ENCODE results near the gene PRSS16. TPM values are rescaled to one million over a fixed set of nuclear protein-coding genes. Genes with fewer than 3 reads are reported as not detected.

PRSS16 gene, protein sequence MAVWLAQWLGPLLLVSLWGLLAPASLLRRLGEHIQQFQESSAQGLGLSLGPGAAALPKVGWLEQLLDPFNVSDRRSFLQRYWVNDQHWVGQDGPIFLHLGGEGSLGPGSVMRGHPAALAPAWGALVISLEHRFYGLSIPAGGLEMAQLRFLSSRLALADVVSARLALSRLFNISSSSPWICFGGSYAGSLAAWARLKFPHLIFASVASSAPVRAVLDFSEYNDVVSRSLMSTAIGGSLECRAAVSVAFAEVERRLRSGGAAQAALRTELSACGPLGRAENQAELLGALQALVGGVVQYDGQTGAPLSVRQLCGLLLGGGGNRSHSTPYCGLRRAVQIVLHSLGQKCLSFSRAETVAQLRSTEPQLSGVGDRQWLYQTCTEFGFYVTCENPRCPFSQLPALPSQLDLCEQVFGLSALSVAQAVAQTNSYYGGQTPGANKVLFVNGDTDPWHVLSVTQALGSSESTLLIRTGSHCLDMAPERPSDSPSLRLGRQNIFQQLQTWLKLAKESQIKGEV
- not detected in 2 replicates for total RNA-seq

DNA sequence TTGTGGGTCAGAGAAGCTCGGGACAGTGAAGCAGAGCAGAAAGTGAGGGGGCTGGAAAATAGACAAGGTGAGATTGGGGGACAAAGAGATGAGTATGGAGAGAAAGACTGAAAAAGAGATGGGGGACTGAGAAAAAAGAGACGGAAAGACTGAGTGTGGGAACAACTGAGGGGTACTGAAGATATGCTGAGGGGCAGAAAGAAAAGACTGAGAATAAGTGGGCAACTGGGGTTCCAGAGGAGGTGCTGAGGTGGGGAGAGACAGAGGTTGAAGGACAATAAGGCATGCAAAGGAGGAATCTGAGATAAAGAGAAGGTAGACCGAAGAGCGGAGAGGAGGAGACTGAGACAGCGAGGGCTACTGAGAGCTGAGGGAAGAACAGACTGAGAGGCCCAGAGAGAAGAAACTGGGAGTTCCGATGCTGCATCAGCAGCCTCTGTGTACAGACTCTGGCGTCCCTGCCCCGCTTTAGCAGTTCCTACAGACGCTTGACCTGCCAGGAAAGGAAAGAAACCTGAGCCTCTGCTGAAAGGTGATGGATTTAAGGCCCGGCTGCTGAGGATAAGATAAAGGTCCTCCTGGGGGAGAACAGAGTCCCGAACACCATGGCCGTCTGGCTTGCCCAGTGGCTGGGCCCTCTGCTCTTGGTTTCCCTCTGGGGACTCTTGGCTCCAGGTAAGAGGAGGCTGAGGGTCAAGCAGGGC lies at the start of gene PRSS16:
Gene PRSS16, plus strand, starts transcription at position 569 of the 704 bp plus-strand sequence. Its CDS starts 37 bp downstream, at position 606.

Other genes starting within 250 kb of the PRSS16 start
- not detected in 2 replicates for gene POM121L2, start 64.6 kb downstream of the PRSS16 start, total RNA-seq
- 4.3 and 5.7 TPM in 2 replicates for gene ZNF391, start 141.1 kb downstream of the PRSS16 start, total RNA-seq
- 8.5 and 11.6 TPM in 2 replicates for gene ZNF184, start 225.4 kb downstream of the PRSS16 start, total RNA-seq